ENCODE results near the gene ABHD8.

DNA sequence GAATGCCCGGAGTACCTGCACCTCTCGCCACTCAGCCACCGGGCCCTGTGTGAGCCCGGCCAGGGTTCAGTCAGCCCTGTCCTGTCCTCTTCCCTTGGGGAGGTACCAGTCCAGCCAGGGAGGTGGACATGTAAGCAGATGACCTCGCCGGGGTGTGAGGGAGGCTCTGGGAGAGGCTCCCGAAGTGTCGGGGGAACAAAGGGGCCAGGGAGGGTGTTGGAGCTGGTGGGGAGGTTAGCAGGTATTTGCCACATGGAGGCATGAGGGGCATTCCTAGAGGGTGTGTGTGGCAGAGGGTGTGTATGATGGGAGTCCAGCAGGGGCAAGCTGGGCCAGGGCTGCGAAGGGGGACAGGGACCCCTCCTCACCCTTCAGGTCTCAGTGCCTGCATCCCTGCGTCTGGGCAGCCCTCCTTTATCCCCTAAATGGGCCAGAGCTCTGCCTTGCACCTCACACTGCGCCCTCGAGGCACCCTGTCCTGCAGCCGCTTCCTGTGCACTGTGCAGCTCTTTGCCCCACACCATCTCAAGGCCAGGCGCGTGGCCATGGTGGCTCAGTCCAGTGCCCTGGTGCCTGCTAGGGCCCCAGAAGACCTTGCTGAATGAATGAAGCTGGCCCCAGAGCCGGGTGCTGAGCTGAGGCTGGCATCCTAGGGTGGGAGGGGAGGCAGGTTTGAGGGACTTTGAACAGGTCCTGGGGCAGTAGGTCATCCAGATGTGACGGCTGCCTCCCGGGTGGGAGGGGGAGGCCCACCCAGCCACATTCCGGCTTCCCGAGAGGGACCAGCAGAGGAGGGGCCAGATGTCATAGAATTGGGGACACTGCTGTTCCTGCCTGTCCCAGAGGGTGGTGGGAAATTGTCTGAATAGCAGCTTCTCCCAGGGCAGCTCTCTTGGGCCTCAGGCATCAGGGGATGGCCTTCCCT, 9.2 kb upstream of the ABHD8 start:
- TF ChIP-seq, protein P1, sequence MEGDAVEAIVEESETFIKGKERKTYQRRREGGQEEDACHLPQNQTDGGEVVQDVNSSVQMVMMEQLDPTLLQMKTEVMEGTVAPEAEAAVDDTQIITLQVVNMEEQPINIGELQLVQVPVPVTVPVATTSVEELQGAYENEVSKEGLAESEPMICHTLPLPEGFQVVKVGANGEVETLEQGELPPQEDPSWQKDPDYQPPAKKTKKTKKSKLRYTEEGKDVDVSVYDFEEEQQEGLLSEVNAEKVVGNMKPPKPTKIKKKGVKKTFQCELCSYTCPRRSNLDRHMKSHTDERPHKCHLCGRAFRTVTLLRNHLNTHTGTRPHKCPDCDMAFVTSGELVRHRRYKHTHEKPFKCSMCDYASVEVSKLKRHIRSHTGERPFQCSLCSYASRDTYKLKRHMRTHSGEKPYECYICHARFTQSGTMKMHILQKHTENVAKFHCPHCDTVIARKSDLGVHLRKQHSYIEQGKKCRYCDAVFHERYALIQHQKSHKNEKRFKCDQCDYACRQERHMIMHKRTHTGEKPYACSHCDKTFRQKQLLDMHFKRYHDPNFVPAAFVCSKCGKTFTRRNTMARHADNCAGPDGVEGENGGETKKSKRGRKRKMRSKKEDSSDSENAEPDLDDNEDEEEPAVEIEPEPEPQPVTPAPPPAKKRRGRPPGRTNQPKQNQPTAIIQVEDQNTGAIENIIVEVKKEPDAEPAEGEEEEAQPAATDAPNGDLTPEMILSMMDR (IDR thresholded peaks at IDR 0.05), result no peak
- TF ChIP-seq POLR2A (IDR thresholded peaks at IDR 0.05), result no peak

Measured in heart left ventricle (tissue), 13 donors.